Measurements from ENCODE around the gene WASL.

- TF ChIP-seq GMEB1 (CRISPR knock-in tag; IDR thresholded peaks at IDR 0.05; ENCODE audit: borderline replicate concordance) (no peak), NFIC (IDR thresholded peaks at IDR 0.05; ENCODE audit: low read length) (no peak), CTCF (CRISPR knock-in tag; IDR thresholded peaks at IDR 0.05) (no peak), RAD21 (CRISPR knock-in tag; IDR thresholded peaks at IDR 0.05) (no peak), CHD2 (IDR thresholded peaks at IDR 0.05; ENCODE audit: low read depth, low read length) (no peak), MTA1 (CRISPR knock-in tag; IDR thresholded peaks at IDR 0.05; ENCODE audit: borderline replicate concordance) (no peak), ZNF276 (CRISPR knock-in tag; IDR thresholded peaks at IDR 0.05; ENCODE audit: low read depth) (no peak), POLR2A (IDR thresholded peaks at IDR 0.05; ENCODE audit: insufficient read depth in 1 of 2, low read depth in 2 of 2, low read length in 2 of 2) (no peak), MAZ (IDR thresholded peaks at IDR 0.05; ENCODE audit: borderline replicate concordance, low read depth, low read length) (no peak), MAZ (CRISPR knock-in tag; IDR thresholded peaks at IDR 0.05; ENCODE audit: low read depth) (no peak), TAF1 (CRISPR knock-in tag; IDR thresholded peaks at IDR 0.05) (no peak), ZFP1 (CRISPR knock-in tag; IDR thresholded peaks at IDR 0.05) (no peak), ZNF253 (CRISPR knock-in tag; IDR thresholded peaks at IDR 0.05; ENCODE audit: borderline replicate concordance) (no peak), CEBPB (IDR thresholded peaks at IDR 0.05; ENCODE audit: borderline replicate concordance, low read depth, low read length) (no peak)
Measured at GRCh38 chr7:123662293-123662692, 86.5 kb downstream of the WASL start.
